ENCODE measurements around the gene RBM20. TPM values are rescaled to one million over a fixed set of nuclear protein-coding genes. Genes with fewer than 3 reads are reported as not detected.

The RBM20 gene
- total and polyA plus RNA-seq, 10 of the 15 experiments (the other 5 are each of a cell fraction or from before 2014, with no cell fraction given), result 0.04 to 0.26 (median 0.15) TPM

DNA sequence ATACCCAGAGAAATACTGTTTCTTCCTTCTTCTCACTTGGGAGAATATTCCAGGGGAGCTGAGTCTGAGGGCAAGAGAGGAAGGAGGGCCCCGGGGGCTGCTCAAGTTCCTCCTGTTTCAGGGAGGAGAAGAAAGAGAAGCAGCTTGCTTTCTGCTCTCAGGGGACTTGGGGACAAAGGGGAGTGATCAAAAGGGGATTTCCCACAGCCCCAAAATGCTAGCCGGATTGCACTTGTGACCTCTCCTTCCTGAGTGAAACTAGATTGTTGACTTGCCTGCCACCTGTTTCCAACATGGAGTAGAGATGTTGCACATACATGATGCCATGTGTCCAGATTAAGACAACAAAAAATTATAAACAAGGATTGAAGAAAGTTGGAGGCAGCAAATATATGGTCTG is 198.9 kb downstream of the RBM20 start (continued):
- TF ChIP-seq, protein P1, sequence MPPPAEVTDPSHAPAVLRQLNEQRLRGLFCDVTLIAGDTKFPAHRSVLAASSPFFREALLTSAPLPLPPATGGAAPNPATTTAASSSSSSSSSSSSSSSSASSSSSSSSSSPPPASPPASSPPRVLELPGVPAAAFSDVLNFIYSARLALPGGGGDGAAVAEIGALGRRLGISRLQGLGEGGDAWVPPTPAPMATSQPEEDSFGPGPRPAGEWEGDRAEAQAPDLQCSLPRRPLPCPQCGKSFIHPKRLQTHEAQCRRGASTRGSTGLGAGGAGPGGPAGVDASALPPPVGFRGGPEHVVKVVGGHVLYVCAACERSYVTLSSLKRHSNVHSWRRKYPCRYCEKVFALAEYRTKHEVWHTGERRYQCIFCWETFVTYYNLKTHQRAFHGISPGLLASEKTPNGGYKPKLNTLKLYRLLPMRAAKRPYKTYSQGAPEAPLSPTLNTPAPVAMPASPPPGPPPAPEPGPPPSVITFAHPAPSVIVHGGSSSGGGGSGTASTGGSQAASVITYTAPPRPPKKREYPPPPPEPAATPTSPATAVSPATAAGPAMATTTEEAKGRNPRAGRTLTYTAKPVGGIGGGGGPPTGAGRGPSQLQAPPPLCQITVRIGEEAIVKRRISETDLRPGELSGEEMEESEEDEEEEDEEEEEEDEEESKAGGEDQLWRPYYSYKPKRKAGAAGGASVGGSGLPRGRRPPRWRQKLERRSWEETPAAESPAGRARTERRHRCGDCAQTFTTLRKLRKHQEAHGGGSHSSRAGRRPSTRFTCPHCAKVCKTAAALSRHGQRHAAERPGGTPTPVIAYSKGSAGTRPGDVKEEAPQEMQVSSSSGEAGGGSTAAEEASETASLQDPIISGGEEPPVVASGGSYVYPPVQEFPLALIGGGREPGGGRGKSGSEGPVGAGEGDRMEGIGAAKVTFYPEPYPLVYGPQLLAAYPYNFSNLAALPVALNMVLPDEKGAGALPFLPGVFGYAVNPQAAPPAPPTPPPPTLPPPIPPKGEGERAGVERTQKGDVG (CRISPR knock-in tag; IDR thresholded peaks at IDR 0.05), result no peak
- TF ChIP-seq ZNF217 (IDR thresholded peaks at IDR 0.05), result no peak
- TF ChIP-seq, protein P2, sequence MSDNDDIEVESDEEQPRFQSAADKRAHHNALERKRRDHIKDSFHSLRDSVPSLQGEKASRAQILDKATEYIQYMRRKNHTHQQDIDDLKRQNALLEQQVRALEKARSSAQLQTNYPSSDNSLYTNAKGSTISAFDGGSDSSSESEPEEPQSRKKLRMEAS (IDR thresholded peaks at IDR 0.05; ENCODE audit: low read depth, low read length), result 0 out of 2 replicates have a peak, but pooled peaks have one; percentile 14
- TF ChIP-seq, protein P3, sequence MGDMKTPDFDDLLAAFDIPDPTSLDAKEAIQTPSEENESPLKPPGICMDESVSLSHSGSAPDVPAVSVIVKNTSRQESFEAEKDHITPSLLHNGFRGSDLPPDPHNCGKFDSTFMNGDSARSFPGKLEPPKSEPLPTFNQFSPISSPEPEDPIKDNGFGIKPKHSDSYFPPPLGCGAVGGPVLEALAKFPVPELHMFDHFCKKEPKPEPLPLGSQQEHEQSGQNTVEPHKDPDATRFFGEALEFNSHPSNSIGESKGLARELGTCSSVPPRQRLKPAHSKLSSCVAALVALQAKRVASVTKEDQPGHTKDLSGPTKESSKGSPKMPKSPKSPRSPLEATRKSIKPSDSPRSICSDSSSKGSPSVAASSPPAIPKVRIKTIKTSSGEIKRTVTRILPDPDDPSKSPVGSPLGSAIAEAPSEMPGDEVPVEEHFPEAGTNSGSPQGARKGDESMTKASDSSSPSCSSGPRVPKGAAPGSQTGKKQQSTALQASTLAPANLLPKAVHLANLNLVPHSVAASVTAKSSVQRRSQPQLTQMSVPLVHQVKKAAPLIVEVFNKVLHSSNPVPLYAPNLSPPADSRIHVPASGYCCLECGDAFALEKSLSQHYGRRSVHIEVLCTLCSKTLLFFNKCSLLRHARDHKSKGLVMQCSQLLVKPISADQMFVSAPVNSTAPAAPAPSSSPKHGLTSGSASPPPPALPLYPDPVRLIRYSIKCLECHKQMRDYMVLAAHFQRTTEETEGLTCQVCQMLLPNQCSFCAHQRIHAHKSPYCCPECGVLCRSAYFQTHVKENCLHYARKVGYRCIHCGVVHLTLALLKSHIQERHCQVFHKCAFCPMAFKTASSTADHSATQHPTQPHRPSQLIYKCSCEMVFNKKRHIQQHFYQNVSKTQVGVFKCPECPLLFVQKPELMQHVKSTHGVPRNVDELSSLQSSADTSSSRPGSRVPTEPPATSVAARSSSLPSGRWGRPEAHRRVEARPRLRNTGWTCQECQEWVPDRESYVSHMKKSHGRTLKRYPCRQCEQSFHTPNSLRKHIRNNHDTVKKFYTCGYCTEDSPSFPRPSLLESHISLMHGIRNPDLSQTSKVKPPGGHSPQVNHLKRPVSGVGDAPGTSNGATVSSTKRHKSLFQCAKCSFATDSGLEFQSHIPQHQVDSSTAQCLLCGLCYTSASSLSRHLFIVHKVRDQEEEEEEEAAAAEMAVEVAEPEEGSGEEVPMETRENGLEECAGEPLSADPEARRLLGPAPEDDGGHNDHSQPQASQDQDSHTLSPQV (IDR thresholded peaks at IDR 0.05), result peak; percentile 77; the same call in 1 of the 2 replicates
- peak; percentile 87 for TF ChIP-seq PML (IDR thresholded peaks at IDR 0.05; ENCODE audit: low read length)
- peak; percentile 31; the same call in 1 of the 2 replicates for TF ChIP-seq CBX5 (IDR thresholded peaks at IDR 0.05; ENCODE audit: low read depth)
- peak; percentile 80 for TF ChIP-seq CREM (IDR thresholded peaks at IDR 0.05; ENCODE audit: low read depth)
- TF ChIP-seq ATF7 (IDR thresholded peaks at IDR 0.05; ENCODE audit: low read depth), result peak; percentile 73
- no peak for TF ChIP-seq STAT3 (IDR thresholded peaks at IDR 0.05; ENCODE audit: low read depth, low read length)
- TF ChIP-seq MEF2A (IDR thresholded peaks at IDR 0.05; ENCODE audit: insufficient read depth, low read depth, low read length), result peak; percentile 70; the same call in 1 of the 2 replicates
- peak; percentile 67; the same call in 1 of the 2 replicates for TF ChIP-seq TBL1XR1 (IDR thresholded peaks at IDR 0.05; ENCODE audit: low read depth, low read length)
- TF ChIP-seq DPF2 (IDR thresholded peaks at IDR 0.05), result peak; percentile 71
- TF ChIP-seq KDM1A (IDR thresholded peaks at IDR 0.05; ENCODE audit: borderline replicate concordance), result no peak
- peak; percentile 83 for TF ChIP-seq IRF4 (IDR thresholded peaks at IDR 0.05; ENCODE audit: low read depth, low read length)
- TF ChIP-seq ZNF207 (IDR thresholded peaks at IDR 0.05; ENCODE audit: borderline replicate concordance), result peak; percentile 34; the same call in 1 of the 2 replicates
- TF ChIP-seq, protein P4, sequence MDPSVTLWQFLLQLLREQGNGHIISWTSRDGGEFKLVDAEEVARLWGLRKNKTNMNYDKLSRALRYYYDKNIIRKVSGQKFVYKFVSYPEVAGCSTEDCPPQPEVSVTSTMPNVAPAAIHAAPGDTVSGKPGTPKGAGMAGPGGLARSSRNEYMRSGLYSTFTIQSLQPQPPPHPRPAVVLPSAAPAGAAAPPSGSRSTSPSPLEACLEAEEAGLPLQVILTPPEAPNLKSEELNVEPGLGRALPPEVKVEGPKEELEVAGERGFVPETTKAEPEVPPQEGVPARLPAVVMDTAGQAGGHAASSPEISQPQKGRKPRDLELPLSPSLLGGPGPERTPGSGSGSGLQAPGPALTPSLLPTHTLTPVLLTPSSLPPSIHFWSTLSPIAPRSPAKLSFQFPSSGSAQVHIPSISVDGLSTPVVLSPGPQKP (IDR thresholded peaks at IDR 0.05; ENCODE audit: low read depth, low read length), result no peak
- TF ChIP-seq MXI1 (IDR thresholded peaks at IDR 0.05; ENCODE audit: low read depth, low read length), result peak; percentile 68; the same call in 1 of the 2 replicates
- TF ChIP-seq PAX5 (IDR thresholded peaks at IDR 0.05; ENCODE audit: borderline replicate concordance, low read depth, low read length), result peak; percentile 81
- no peak for TF ChIP-seq HDAC2 (IDR thresholded peaks at IDR 0.05)

All from GM12878 (cell line).